Ureter (tissue), 1 donor: ENCODE measurements around the gene USP5. TPM values are rescaled to one million over a fixed set of nuclear protein-coding genes. Genes with fewer than 3 reads are reported as not detected.

Experiments
- DNase-seq: peaks from one replicate; pipeline ENCODE4 v3.0.0-alpha.2; 2020; ENCODE audit warnings: low spot score
- total RNA-seq: library from RNA; stranded (reverse); gene quantifications from one replicate; pipeline ENCODE4 v1.2.4, GENCODE V29; 2023
- donor health status: DM: yes; HTN: yes; CAD: no.

The USP5 gene
- total RNA-seq, 1 donor from 2014 or later = 106 TPM

GRCh38 chr12:6840330-6840729 is 11.6 kb upstream of the USP5 start:
- no peak for DNase-seq

GRCh38 chr12:6840761-6841515 is 11.0 kb upstream of the USP5 start, which contains the start of gene GNB3:
Gene GNB3, plus strand, starts transcription at chr12:6840925. Its CDS starts 363 bp downstream, at chr12:6841288.
- no peak for DNase-seq

- no peak for DNase-seq
Measured at GRCh38 chr12:6842075-6842474, 9.9 kb upstream of the USP5 start.

- no peak for DNase-seq
Measured at GRCh38 chr12:6843118-6843902, 8.6 kb upstream of the USP5 start.

- DNase-seq = no peak
Measured at GRCh38 chr12:6845395-6845794, 6.6 kb upstream of the USP5 start.

- DNase-seq = no peak
Measured at GRCh38 chr12:6846316-6846869, 5.6 kb upstream of the USP5 start.

- DNase-seq = no peak
Measured at GRCh38 chr12:6847676-6848075, 4.3 kb upstream of the USP5 start.

GRCh38 chr12:6849427-6849826 is 2.5 kb upstream of the USP5 start:
- no peak for DNase-seq

- DNase-seq = no peak
Measured at GRCh38 chr12:6849976-6850560, 1.9 kb upstream of the USP5 start.

GRCh38 chr12:6850796-6851152 is 1.2 kb upstream of the USP5 start:
- DNase-seq = no peak

- DNase-seq = peak; percentile 97
Measured at GRCh38 chr12:6851153-6851920, 613 bp upstream of the USP5 start, which contains the start of gene CDCA3. Gene CDCA3, minus strand, starts transcription at chr12:6851286. Its CDS starts 334 bp downstream, at chr12:6850952.

GRCh38 chr12:6852651-6853354 is 853 bp downstream of the USP5 start:
- DNase-seq = peak; percentile 66

GRCh38 chr12:6853626-6854025 is 1.7 kb downstream of the USP5 start:
- no peak for DNase-seq

- DNase-seq = no peak
Measured at GRCh38 chr12:6854036-6854435, 2.1 kb downstream of the USP5 start.

GRCh38 chr12:6855322-6855721 is 3.4 kb downstream of the USP5 start:
- DNase-seq = no peak

GRCh38 chr12:6858799-6859198 is 6.8 kb downstream of the USP5 start:
- DNase-seq = no peak

GRCh38 chr12:6860116-6860515 is 8.2 kb downstream of the USP5 start:
- no peak for DNase-seq

GRCh38 chr12:6860942-6861341 is 9.0 kb downstream of the USP5 start:
- DNase-seq = no peak

GRCh38 chr12:6861391-6861790 is 9.4 kb downstream of the USP5 start:
- no peak for DNase-seq

GRCh38 chr12:6863033-6863432 is 11.1 kb downstream of the USP5 start:
- no peak for DNase-seq
